ENCODE results near the gene ZNF679. TPM values are rescaled to one million over a fixed set of nuclear protein-coding genes. Genes with fewer than 3 reads are reported as not detected.
A peak's percentile ranks its signal among the peaks of the same experiment; 100 is the strongest.
"Not testable (repeated sequence)": the region's sequence is repeated elsewhere in the genome, so short reads cannot be mapped to it uniquely, and the experiment has no call there.

ZNF679 gene
- total RNA-seq, 1 donor from 2014 or later = not detected

DNA sequence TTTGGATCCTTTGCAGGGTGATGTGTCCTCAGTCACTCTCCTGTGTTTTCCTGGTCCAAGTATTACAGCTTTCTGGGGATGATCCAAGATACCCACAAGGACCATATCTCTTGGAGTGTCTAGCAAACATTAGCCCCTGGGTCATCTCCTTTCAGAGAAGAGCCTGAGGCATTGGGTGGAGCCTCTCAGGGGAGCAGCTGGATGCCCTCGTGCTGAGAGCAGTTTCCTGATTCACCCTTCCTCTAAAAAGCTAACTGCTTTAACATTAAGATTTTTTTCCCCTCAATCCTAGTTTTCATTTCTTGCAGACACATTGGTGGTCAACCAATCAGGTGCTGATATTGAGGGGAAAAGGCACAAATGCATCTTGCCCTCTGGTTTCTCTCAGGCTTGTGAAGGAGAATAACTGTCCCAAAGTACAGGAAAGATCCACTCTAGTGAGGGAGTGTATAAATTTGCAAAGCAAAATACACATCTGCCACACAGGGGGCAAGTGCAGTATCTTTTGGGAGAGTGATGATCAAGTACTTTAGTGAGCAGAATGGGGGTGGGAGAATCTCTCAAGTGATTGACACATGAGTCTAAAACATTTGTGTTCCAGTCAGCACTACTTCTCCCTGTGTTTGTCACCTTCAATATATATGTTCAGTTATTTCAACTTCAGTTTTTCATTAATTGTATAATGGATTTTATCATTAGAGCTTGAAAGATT, 87.9 kb downstream of the ZNF679 start:
- H3K27ac Mint-ChIP-seq; DNase-seq (ENCODE audit: low spot score); intact Hi-C loops (cut with micrococcal nuclease); H3K27me3 Mint-ChIP-seq (ENCODE audit: low read depth); H3K4me1 Mint-ChIP-seq (ENCODE audit: low read depth): not testable (repeated sequence)
- peaks cover 49% of the 10 kb centered on the region for H3K36me3 Mint-ChIP-seq (ENCODE audit: low read depth)
- peak overlapping the region; percentile 99 for H3K4me3 Mint-ChIP-seq (ENCODE audit: low read depth)
- H3K9me3 Mint-ChIP-seq = peaks cover 24% of the 10 kb centered on the region

Other genes with a start within 250 kb of the ZNF679 start
- not detected in 2 replicates for gene ZNF722, start 229.6 kb upstream of the ZNF679 start, total RNA-seq
- gene ZNF727, start 183.0 kb upstream of the ZNF679 start, total RNA-seq = 0.11 and 0.18 TPM in 2 replicates
- not detected in 2 replicates for gene ZNF735, start 21.3 kb upstream of the ZNF679 start, total RNA-seq
- 17.6 and 20.6 TPM in 2 replicates for gene ZNF736, start 85.5 kb downstream of the ZNF679 start, total RNA-seq